H1 (cell line): ENCODE measurements around the gene DOCK8. TPM values are rescaled to one million over a fixed set of nuclear protein-coding genes. Genes with fewer than 3 reads are reported as not detected.

Experiments used
- CTCF ChIA-PET: fragments of 300-600 bp; sonication (Branson Sonifier 250); formaldehyde crosslinking; loops from one replicate; lab custom pipeline; 2021; ENCODE audit not compliant: partially characterized antibody; lab: Charles Lee
- POLR2A ChIA-PET: fragments of 300-600 bp; sonication (Branson Sonifier 250); formaldehyde crosslinking; loops from one replicate; lab custom pipeline; 2021; ENCODE audit warnings: inconsistent platforms; ENCODE audit not compliant: partially characterized antibody; lab: Charles Lee
- DNase-seq, 2 experiments: peaks; one replicate each; pipeline versions ENCODE4 v3.0.0 to v3.0.0-alpha.2; 2010 to 2022; ENCODE audit warnings: low spot score in 2 of 2, low read depth in 1 of 2, mixed read lengths in 1 of 2
- FAIRE-seq: peaks from 2 replicates; lab custom pipeline; 2011; peaks lifted over from hg19 to GRCh38; lab: Jason Lieb, UNC
- H2AFZ ChIP-seq: 2 replicates; pipeline ENCODE4 v1.8.1; 2012; ENCODE audit warnings: low read length, inconsistent platforms
- H2AK5ac ChIP-seq: 2 replicates; pipeline ENCODE4 v1.6.1; 2013; ENCODE audit warnings: low read depth, low read length
- H2BK120ac ChIP-seq: replicated peaks from 2 replicates; pipeline ENCODE3; 2013; ENCODE audit warnings: low read depth, low read length, inconsistent platforms
- H2BK12ac ChIP-seq: 2 replicates; pipeline ENCODE4 v1.6.1; 2013; ENCODE audit warnings: low read depth, low read length
- H2BK15ac ChIP-seq: 2 replicates; pipeline ENCODE4 v1.6.1; 2013; ENCODE audit warnings: low read length
- H2BK20ac ChIP-seq: 2 replicates; pipeline ENCODE4 v1.6.1; 2013; ENCODE audit warnings: low read length
- H2BK5ac ChIP-seq: 2 replicates; pipeline ENCODE4 v1.6.1; 2013; ENCODE audit warnings: low read depth, low read length
- H3K14ac ChIP-seq: 2 replicates; pipeline ENCODE4 v1.6.1; 2013; ENCODE audit warnings: inconsistent platforms; ENCODE audit not compliant: insufficient read length
- H3K18ac ChIP-seq: 2 replicates; pipeline ENCODE4 v1.6.1; 2013; ENCODE audit warnings: low read length; ENCODE audit errors: extremely low read depth
- H3K23ac ChIP-seq: 2 replicates; pipeline ENCODE4 v1.6.1; 2013; ENCODE audit warnings: inconsistent platforms; ENCODE audit not compliant: insufficient read length
- H3K23me2 ChIP-seq: 2 replicates; pipeline ENCODE4 v1.6.1; 2013; ENCODE audit warnings: low read depth, low read length
- H3K27ac ChIP-seq: 2 replicates; pipeline ENCODE4 v1.6.1; 2011; ENCODE audit warnings: low read depth, low read length, inconsistent platforms
- H3K27me3 ChIP-seq, 4 experiments: replicated peaks in 1 of 4; 1 replicate in 1 of 4; 2 replicates in 3 of 4; pipeline versions ENCODE4 v1.6.1 to v1.8.1; 2011 to 2013; ENCODE audit warnings: low read length in 3 of 4, mild to moderate bottlenecking in 3 of 4, inconsistent platforms in 2 of 4, mixed read lengths in 2 of 4, moderate library complexity in 1 of 4; ENCODE audit not compliant: control insufficient read depth in 3 of 4, insufficient read depth in 3 of 4; ENCODE audit errors: extremely low read depth in 1 of 4
- H3K36me3 ChIP-seq, 4 experiments: 2 replicates each; pipeline versions ENCODE4 v1.6.1 to v1.8.1; 2011 to 2013; ENCODE audit warnings: mild to moderate bottlenecking in 4 of 4, low read length in 3 of 4, moderate library complexity in 2 of 4, control low read depth in 1 of 4, inconsistent platforms in 1 of 4; ENCODE audit not compliant: insufficient read depth in 4 of 4, control insufficient read depth in 2 of 4
- H3K4ac ChIP-seq: replicated peaks from 2 replicates; pipeline ENCODE3; 2013; ENCODE audit warnings: low read length, low read depth, mixed read lengths, inconsistent platforms; ENCODE audit not compliant: insufficient read length
- H3K4me1 ChIP-seq, 4 experiments: replicated peaks in 1 of 4; 1 replicate in 1 of 4; 2 replicates in 3 of 4; pipeline versions ENCODE4 v1.6.1 to v1.8.1; 2011 to 2013; ENCODE audit warnings: low read length in 3 of 4, inconsistent platforms in 2 of 4, mixed read lengths in 1 of 4; ENCODE audit not compliant: insufficient read depth in 4 of 4, control insufficient read depth in 3 of 4
- H3K4me2 ChIP-seq, 2 experiments: 2 replicates each; pipeline versions ENCODE4 v1.6.1 to v1.8.1; 2011 to 2013; ENCODE audit warnings: low read depth in 2 of 2, low read length in 2 of 2, control low read depth in 1 of 2, inconsistent platforms in 1 of 2, mild to moderate bottlenecking in 1 of 2; ENCODE audit not compliant: insufficient read depth in 1 of 2
- H3K4me3 ChIP-seq, 4 experiments: fragments of 200-600, 300-600 bp in 1 of 4; sonication (generic), shearing (Covaris generic), sonication (Bioruptor Twin) in 1 of 4; 2 replicates each; pipeline versions ENCODE4 v1.5.1 to v1.8.1; 2011 to 2016; ENCODE audit warnings: low read length in 4 of 4, low read depth in 3 of 4, control low read depth in 2 of 4, inconsistent platforms in 2 of 4, mild to moderate bottlenecking in 2 of 4, mixed read lengths in 1 of 4, moderate library complexity in 1 of 4; ENCODE audit not compliant: insufficient read depth in 2 of 4; ENCODE audit errors: extremely low read depth in 1 of 4
- H3K56ac ChIP-seq: replicated peaks from 2 replicates; pipeline ENCODE3; 2013; ENCODE audit warnings: low read depth, mild to moderate bottlenecking, mixed read lengths, low read length, inconsistent platforms; ENCODE audit not compliant: insufficient read length
- H3K79me1 ChIP-seq: 2 replicates; pipeline ENCODE4 v1.6.1; 2013; ENCODE audit warnings: low read depth, low read length, control low read depth
- H3K79me2 ChIP-seq, 2 experiments: 2 replicates each; pipeline versions ENCODE4 v1.6.1 to v1.8.1; 2012 to 2013; ENCODE audit warnings: low read length in 2 of 2, mild to moderate bottlenecking in 2 of 2, inconsistent platforms in 1 of 2; ENCODE audit not compliant: insufficient read depth in 2 of 2, control insufficient read depth in 1 of 2
- H3K9ac ChIP-seq, 4 experiments: replicated peaks in 1 of 4; 1 replicate in 1 of 4; 2 replicates in 3 of 4; pipeline versions ENCODE4 v1.6.1 to v1.8.1; 2011 to 2013; ENCODE audit warnings: low read depth in 3 of 4, low read length in 3 of 4, control low read depth in 2 of 4, mild to moderate bottlenecking in 2 of 4, moderate library complexity in 2 of 4, inconsistent platforms in 1 of 4; ENCODE audit errors: extremely low read depth in 1 of 4
- H3K9me3 ChIP-seq, 2 experiments: 2 replicates each; pipeline versions ENCODE4 v1.6.1 to v1.8.1; 2012 to 2013; ENCODE audit warnings: mild to moderate bottlenecking in 2 of 2, moderate library complexity in 2 of 2, control low read depth in 1 of 2, inconsistent platforms in 1 of 2, low read depth in 1 of 2, low read length in 1 of 2, mixed read lengths in 1 of 2; ENCODE audit not compliant: insufficient read depth in 2 of 2
- H4K20me1 ChIP-seq, 2 experiments: replicated peaks in 1 of 2; 2 replicates each; pipeline versions ENCODE3 to v1.8.1; 2011 to 2013; ENCODE audit warnings: inconsistent platforms in 2 of 2, low read length in 2 of 2, mild to moderate bottlenecking in 1 of 2; ENCODE audit not compliant: insufficient read depth in 2 of 2, control insufficient read depth in 1 of 2
- H4K5ac ChIP-seq: 2 replicates; pipeline ENCODE4 v1.6.1; 2013; ENCODE audit warnings: low read length, low read depth, mixed read lengths, inconsistent platforms; ENCODE audit not compliant: insufficient read length
- H4K8ac ChIP-seq: 2 replicates; pipeline ENCODE4 v1.8.0; 2013; ENCODE audit warnings: mild to moderate bottlenecking, moderate library complexity, low read length, inconsistent platforms; ENCODE audit not compliant: insufficient read depth; ENCODE audit errors: extremely low read depth
- H4K91ac ChIP-seq: replicated peaks from 2 replicates; pipeline ENCODE3; 2013; ENCODE audit warnings: low read length, mixed read lengths, inconsistent platforms; ENCODE audit not compliant: insufficient read length
- BRCA1 ChIP-seq: IDR thresholded peaks from 2 replicates; pipeline ENCODE4 v1.6.1; 2012; ENCODE audit warnings: low read depth, low read length, improper control_type of control experiment
- CBX5 ChIP-seq: fragments of 300-800, 300-1000 bp; sonication (generic); IDR thresholded peaks from 2 replicates; pipeline ENCODE4 v1.7.1; 2016; ENCODE audit warnings: antibody characterized with exemption, low read length, low read depth
- CBX8 ChIP-seq: fragments of 300-800, 300-1000 bp; sonication (generic); IDR thresholded peaks from 2 replicates; pipeline ENCODE4 v1.7.1; 2016; ENCODE audit warnings: low read depth, low read length, borderline replicate concordance
- CHD1 ChIP-seq: IDR thresholded peaks from 2 replicates; pipeline ENCODE4 v1.6.1; 2012; ENCODE audit warnings: low read depth, low read length, improper control_type of control experiment
- CREB1 ChIP-seq: IDR thresholded peaks from 2 replicates; pipeline ENCODE4 v1.6.1; 2012; ENCODE audit warnings: inconsistent platforms
- CTBP2 ChIP-seq: IDR thresholded peaks from 2 replicates; pipeline ENCODE4 v1.7.0; 2011; ENCODE audit warnings: borderline replicate concordance, mild to moderate bottlenecking, moderate library complexity, mixed read lengths, low read length; ENCODE audit not compliant: insufficient read depth, insufficient read length
- EP300 ChIP-seq, 2 experiments: IDR thresholded peaks; 1 replicate in 1 of 2; 2 replicates in 1 of 2; pipeline ENCODE4 v1.6.1; 2011 to 2012; ENCODE audit warnings: low read depth in 2 of 2, low read length in 2 of 2, mild to moderate bottlenecking in 2 of 2, borderline replicate concordance in 1 of 2, inconsistent platforms in 1 of 2, moderate library complexity in 1 of 2
- EZH2 ChIP-seq: fragments of 200-600 bp; sonication (generic); IDR thresholded peaks from 2 replicates; pipeline ENCODE4 v1.7.1; 2012; ENCODE audit warnings: low read depth, mild to moderate bottlenecking, moderate library complexity, low read length, inconsistent platforms; ENCODE audit not compliant: severe bottlenecking
- GTF2F1 ChIP-seq: IDR thresholded peaks from 2 replicates; pipeline ENCODE4 v1.6.1; 2012; ENCODE audit warnings: low read depth, low read length, improper control_type of control experiment, borderline replicate concordance
- JUN ChIP-seq: IDR thresholded peaks from 2 replicates; pipeline ENCODE4 v1.6.1; 2011; ENCODE audit warnings: low read depth, mild to moderate bottlenecking, improper control_type of control experiment, low read length
- KDM4A ChIP-seq: IDR thresholded peaks from one replicate; pipeline ENCODE4 v1.7.1; 2012; ENCODE audit warnings: low read depth, mild to moderate bottlenecking, moderate library complexity, low read length, inconsistent platforms; ENCODE audit not compliant: severe bottlenecking
- KDM5A ChIP-seq: fragments of 200-600 bp; IDR thresholded peaks from 2 replicates; pipeline ENCODE4 v1.7.1; 2012; ENCODE audit warnings: mild to moderate bottlenecking, low read length, inconsistent platforms, mixed read lengths
- MAFK ChIP-seq: IDR thresholded peaks from 2 replicates; pipeline ENCODE4 v1.6.1; 2012; ENCODE audit warnings: low read depth, mild to moderate bottlenecking, improper control_type of control experiment, low read length
- WGBS, 2 experiments: shearing (Covaris generic) in 1 of 2; methylation state at CpG; one replicate each; pipeline versions ENCODE4 v1.1.6 to v1.1.7; 2013 to 2015; ENCODE audit warnings: low lambda C conversion rate in 2 of 2, mixed read lengths in 2 of 2, inconsistent platforms in 1 of 2, low coverage in 1 of 2, missing lambda C conversion rate in 1 of 2; ENCODE audit not compliant: insufficient replicate concordance in 2 of 2, insufficient coverage in 1 of 2, insufficient read length in 1 of 2; ENCODE audit errors: extremely low coverage in 1 of 2, missing lambda C conversion rate in 1 of 2; 5-methylcytosine and 5-hydroxymethylcytosine counted together
- polyA plus RNA-seq, 7 experiments: library from polyadenylated mRNA; depleted of rRNA in 3 of 7; stranded (reverse) in 5 of 7; unstranded in 2 of 7; fragments of >200 nt in 5 of 7; fragments of 200-250 nt in 2 of 7; gene quantifications; 1 replicate in 5 of 7; 2 replicates in 1 of 7; 4 replicates in 1 of 7; pipeline versions ENCODE4 v1.2.1 to v1.2.3, GENCODE V29; 2011 to 2013; ENCODE audit warnings: missing spikeins in 2 of 7, mixed read lengths in 2 of 7
- total RNA-seq: library from RNA; stranded (reverse); fragmentation: NEBNext Ultra II Directional; extraction: Animal tissue kit (Norgen Biotek cat#: 25700); gene quantifications from 2 replicates; pipeline ENCODE4 v1.2.1, GENCODE V29; 2021

Gene DOCK8
- total and polyA plus RNA-seq, 2 of the 8 experiments (the other 6 are each of a cell fraction or from before 2014, with no cell fraction given) = 0.57 to 2.0 TPM

- no peaks in the 10 kb centered on the region for H3K27me3 ChIP-seq
- H2BK20ac ChIP-seq = no peak overlapping the region
- H3K4ac ChIP-seq = no peak overlapping the region
- no peak overlapping the region for H3K56ac ChIP-seq
- no peak overlapping the region for H3K4me2 ChIP-seq
- no peak overlapping the region for H2BK5ac ChIP-seq
- H3K79me1 ChIP-seq = no peaks in the 10 kb centered on the region
- H4K8ac ChIP-seq = no peak overlapping the region
- H3K36me3 ChIP-seq = no peaks in the 10 kb centered on the region
- H3K18ac ChIP-seq = no peak overlapping the region
- no peak overlapping the region for H3K9ac ChIP-seq
- H3K79me2 ChIP-seq = no peaks in the 10 kb centered on the region
- no peaks in the 10 kb centered on the region for H3K9me3 ChIP-seq
- no peaks in the 10 kb centered on the region for H3K4me1 ChIP-seq
- no peak overlapping the region for H4K91ac ChIP-seq
- POLR2A ChIA-PET = no interaction called here
- no peak overlapping the region for H2AFZ ChIP-seq
- no peak for TF ChIP-seq KDM5A
- TF ChIP-seq CREB1 = no peak
- TF ChIP-seq EZH2 = no peak
- TF ChIP-seq KDM4A = no peak
- no peak for TF ChIP-seq BRCA1
- TF ChIP-seq JUN = no peak
- TF ChIP-seq EP300 (IDR thresholded peaks at IDR 0.05; ENCODE audit: borderline replicate concordance in 1 of 2, low read depth in 2 of 2, low read length in 2 of 2) = no peak
- TF ChIP-seq CHD1 = no peak
- no peak for TF ChIP-seq CBX5
- no peak for TF ChIP-seq MAFK
- TF ChIP-seq CBX8 = no peak
- TF ChIP-seq CTBP2 = no peak
- no peak for TF ChIP-seq GTF2F1
- H4K20me1 ChIP-seq = no peaks in the 10 kb centered on the region
- CTCF ChIA-PET = interaction anchor here (1.2 kb wide), 1 partner anchor 11 kb away, joined by 7 read pairs; no protein-coding TSS in a partner anchor
- no peak overlapping the region for H2AK5ac ChIP-seq
- H3K14ac ChIP-seq = no peak overlapping the region
- H2BK120ac ChIP-seq = no peak overlapping the region
- WGBS, 2 experiments = 95% methylated on average over 5 of the region's 5 CpGs; no CpG with 5 or more reads in 1 of the 2 experiments
- H3K23ac ChIP-seq = no peak overlapping the region
- no peak overlapping the region for H2BK15ac ChIP-seq
- H3K23me2 ChIP-seq = peaks cover 11% of the 10 kb centered on the region; the same call in 1 of the 2 replicates
- H3K27ac ChIP-seq = no peak overlapping the region
- DNase-seq = no peak
- no peak overlapping the region for H3K4me3 ChIP-seq
- no peak for FAIRE-seq
- H2BK12ac ChIP-seq = no peak overlapping the region
- H4K5ac ChIP-seq = no peak overlapping the region
Measured at GRCh38 chr9:398085-398484, 183.4 kb downstream of the DOCK8 start.
